GM19025 (cell line): Measurements from ENCODE around the gene LCN15.
A peak's percentile ranks its signal among the peaks of the same experiment; 100 is the strongest.
"Not testable (repeated sequence)": the region's sequence is repeated elsewhere in the genome, so short reads cannot be mapped to it uniquely, and the experiment has no call there.

Experiments used
- ATAC-seq: cut with Tn5 transposase; IDR thresholded peaks from one replicate; pipeline ENCODE4 v1.9.1; 2021; ENCODE audit warnings: mild to moderate bottlenecking, low read depth, moderate library complexity; ENCODE audit not compliant: unreplicated experiment

Gene LCN15

GRCh38 chr9:136794281-136794999, 30.1 kb upstream of the LCN15 start:
- ATAC-seq = no peak

GRCh38 chr9:136793086-136793946, 29.0 kb upstream of the LCN15 start:
- no peak for ATAC-seq

- no peak for ATAC-seq
These were observed 28.2 kb upstream of the LCN15 start for GRCh38 chr9:136792321-136793085.

- ATAC-seq = no peak
These were observed 27.4 kb upstream of the LCN15 start for GRCh38 chr9:136791516-136792276.

GRCh38 chr9:136790640-136791515, 26.6 kb upstream of the LCN15 start, which contains the start of gene TMEM141:
TMEM141 (plus strand) TSS chr9:136791344; CDS start chr9:136791371, 27 bp downstream.
- peak; percentile 79 for ATAC-seq

- ATAC-seq = no peak
These were observed 25.2 kb upstream of the LCN15 start for GRCh38 chr9:136789523-136789937.

GRCh38 chr9:136788644-136789522, 24.6 kb upstream of the LCN15 start:
- not testable (repeated sequence) for ATAC-seq

GRCh38 chr9:136787690-136788400, 23.5 kb upstream of the LCN15 start:
- no peak for ATAC-seq

- ATAC-seq = not testable (repeated sequence)
These were observed 22.7 kb upstream of the LCN15 start for GRCh38 chr9:136786983-136787382.

- no peak for ATAC-seq
These were observed 22.1 kb upstream of the LCN15 start for GRCh38 chr9:136786451-136786850.

GRCh38 chr9:136785565-136786355, 21.4 kb upstream of the LCN15 start:
- not testable (repeated sequence) for ATAC-seq

GRCh38 chr9:136784997-136785361, 20.7 kb upstream of the LCN15 start:
- no peak for ATAC-seq

GRCh38 chr9:136784249-136784996, 20.1 kb upstream of the LCN15 start:
- no peak for ATAC-seq

GRCh38 chr9:136782452-136782851, 18.1 kb upstream of the LCN15 start:
- ATAC-seq = no peak

- no peak for ATAC-seq
These were observed 15.5 kb upstream of the LCN15 start for GRCh38 chr9:136779808-136780207.

- no peak for ATAC-seq
These were observed 13.0 kb upstream of the LCN15 start for GRCh38 chr9:136777359-136777758.
